Sciatic nerve (tissue), 2 donors: ENCODE measurements around the gene TGFBI. TPM values are rescaled to one million over a fixed set of nuclear protein-coding genes. Genes with fewer than 3 reads are reported as not detected.
"Not testable (repeated sequence)": the region's sequence is repeated elsewhere in the genome, so short reads cannot be mapped to it uniquely, and the experiment has no call there.

ENCODE experiments used
- ATAC-seq: fragments of 200-7000 bp; cut with Tn5 transposase; one replicate; pipeline ENCODE4 v1.9.1; 2020; ENCODE audit warnings: mild to moderate bottlenecking, moderate library complexity
- DNase-seq: peaks from one replicate; pipeline ENCODE4 v3.0.0-alpha.2; 2020; ENCODE audit warnings: low spot score
- intact Hi-C: fragments of 100-400 bp; cut with DNase I; formaldehyde crosslinking; loops from one replicate; pipeline ENCODE4 v1.14.2; 2022
- total RNA-seq: library from RNA; stranded (reverse); fragmentation: NEBNext Ultra II Directional; extraction: Animal tissue kit (Norgen Biotek cat#: 25700); gene quantifications from one replicate; pipeline ENCODE4 v1.2.1, GENCODE V29; 2021
- donor health status: DM: no; HTN: no; CAD: no.
- donor health status: DM: no; HTN: no; CAD: no.

The TGFBI gene
- total RNA-seq, 1 donor from 2014 or later: 232 TPM

- DNase-seq (no peak), ATAC-seq (no peak)
- intact Hi-C loops: no loop called here
Observed at GRCh38 chr5:136039202-136039601, 10.4 kb downstream of the TGFBI start.

- intact Hi-C loops: no loop called here
- no peak for ATAC-seq
- no peak for DNase-seq
Observed at GRCh38 chr5:136040746-136041415, 12.1 kb downstream of the TGFBI start.

- no peak for DNase-seq
- intact Hi-C loops: no loop called here
- no peak for ATAC-seq
Observed at GRCh38 chr5:136042156-136042555, 13.4 kb downstream of the TGFBI start.

GRCh38 chr5:136042665-136043121, 13.9 kb downstream of the TGFBI start:
- no peak for DNase-seq
- no peak for ATAC-seq

GRCh38 chr5:136043551-136043950, 14.8 kb downstream of the TGFBI start:
- no peak for ATAC-seq
- DNase-seq: peak; percentile 19
- intact Hi-C loops: no loop called here

More at GRCh38 chr5:136042665-136043121, 13.9 kb downstream of the TGFBI start:
- intact Hi-C loops: no loop called here

- peak; percentile 37 for DNase-seq
- ATAC-seq: no peak
- intact Hi-C loops: no loop called here
Observed at GRCh38 chr5:136043968-136044610, 15.3 kb downstream of the TGFBI start.

GRCh38 chr5:136045026-136045425, 16.2 kb downstream of the TGFBI start:
- peak; percentile 45 for DNase-seq
- intact Hi-C loops, ATAC-seq: not testable (repeated sequence)

GRCh38 chr5:136046246-136046645, 17.5 kb downstream of the TGFBI start:
- ATAC-seq (no peak), DNase-seq (peak; percentile 43)
- intact Hi-C loops: no loop called here

GRCh38 chr5:136047858-136048257, 19.1 kb downstream of the TGFBI start:
- peak; percentile 55 for DNase-seq
- intact Hi-C loops: no loop called here
- ATAC-seq: peak; percentile 59

- ATAC-seq (no peak), DNase-seq (peak; percentile 43)
- intact Hi-C loops: no loop called here
Observed at GRCh38 chr5:136048966-136049365, 20.2 kb downstream of the TGFBI start.

- DNase-seq: peak; percentile 55
- ATAC-seq: no peak
- intact Hi-C loops: no loop called here
Observed at GRCh38 chr5:136051486-136052220, 22.9 kb downstream of the TGFBI start.

GRCh38 chr5:136052692-136053335, 24.0 kb downstream of the TGFBI start:
- intact Hi-C loops: no loop called here
- ATAC-seq (no peak), DNase-seq (no peak)

GRCh38 chr5:136053336-136054141, 24.8 kb downstream of the TGFBI start:
- DNase-seq (no peak), ATAC-seq (peak; percentile 69)
- intact Hi-C loops: no loop called here

GRCh38 chr5:136054142-136055019, 25.6 kb downstream of the TGFBI start:
- DNase-seq: no peak
- intact Hi-C loops: no loop called here
- ATAC-seq: peak; percentile 69

- DNase-seq (peak; percentile 50), ATAC-seq (no peak)
- intact Hi-C loops: no loop called here
Observed at GRCh38 chr5:136055612-136056309, 27.0 kb downstream of the TGFBI start.

- DNase-seq (no peak), ATAC-seq (no peak)
- intact Hi-C loops: no loop called here
Observed at GRCh38 chr5:136056336-136056735, 27.5 kb downstream of the TGFBI start.

GRCh38 chr5:136056771-136057335, 28.1 kb downstream of the TGFBI start:
- ATAC-seq (no peak), DNase-seq (no peak)
- intact Hi-C loops: no loop called here
